Adrenal gland (tissue), 5 donors: Measurements from ENCODE around the gene DCP2.

Experiments used
- CTCF ChIP-seq, 6 experiments: fragments of 450-650 bp in 4 of 6; fragments of 200-600 bp in 2 of 6; sonication (generic) in 1 of 6; IDR thresholded peaks; 1 replicate in 5 of 6; 2 replicates in 1 of 6; pipeline versions ENCODE4 v1.5.1 to v1.8.0; 2016 to 2021; ENCODE audit warnings: antibody characterized with exemption in 6 of 6, mild to moderate bottlenecking in 2 of 6, moderate library complexity in 1 of 6
- POLR2A ChIP-seq, 2 donors: fragments of 450-650 bp; IDR thresholded peaks; one replicate each; pipeline ENCODE4 v1.6.1; 2017; ENCODE audit warnings: antibody characterized with exemption in 2 of 2, mild to moderate bottlenecking in 2 of 2, moderate library complexity in 1 of 2
- donor health status: DM: no; HTN: no; CAD: no.

GRCh38 chr5:112948458-112948857, 28.1 kb upstream of the DCP2 start:
- no peak for TF ChIP-seq CTCF (IDR thresholded peaks at IDR 0.05)
- no peak for TF ChIP-seq POLR2A (IDR thresholded peaks at IDR 0.05)
